ENCODE results near the gene USP25.
A peak's percentile ranks its signal among the peaks of the same experiment; 100 is the strongest.

The USP25 gene

DNA sequence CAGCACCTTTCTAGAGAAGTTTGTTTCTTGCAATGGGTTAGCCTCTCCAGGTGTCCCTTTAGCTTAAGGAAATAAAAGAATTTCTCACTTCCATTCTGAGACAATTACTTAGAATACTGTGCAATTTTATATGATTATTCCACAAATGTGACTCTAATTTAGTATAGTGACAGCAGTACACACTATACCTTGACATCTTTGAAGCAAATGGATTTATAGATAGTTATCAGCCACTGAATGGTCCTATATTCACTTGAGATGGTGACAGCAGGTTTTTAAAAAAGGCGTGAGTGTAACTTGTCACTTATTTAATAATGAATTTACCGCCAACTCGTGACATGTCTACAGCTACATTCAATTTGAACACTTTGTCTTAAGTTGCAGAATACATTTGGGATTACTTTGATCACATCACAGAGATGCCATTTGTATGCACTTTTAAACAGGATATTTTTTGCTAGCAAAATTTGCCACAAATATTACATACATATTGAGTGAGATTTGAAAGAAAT, 71.6 kb downstream of the USP25 start:
- no peaks in the 10 kb centered on the region for H3K36me3 ChIP-seq (replicated peaks)
- H3K4me3 ChIP-seq (ENCODE audit: low read depth, low read length) = no peak overlapping the region
- in situ Hi-C loops (cut with HindIII; ENCODE audit: low pct_ligation_motif_present, low sequenced_read_pairs) = no loop called here
- DNase-seq = no peak
- H3K27ac ChIP-seq = no peak overlapping the region
- no peaks in the 10 kb centered on the region for H3K27me3 ChIP-seq (replicated peaks)
- TF ChIP-seq, protein P1, sequence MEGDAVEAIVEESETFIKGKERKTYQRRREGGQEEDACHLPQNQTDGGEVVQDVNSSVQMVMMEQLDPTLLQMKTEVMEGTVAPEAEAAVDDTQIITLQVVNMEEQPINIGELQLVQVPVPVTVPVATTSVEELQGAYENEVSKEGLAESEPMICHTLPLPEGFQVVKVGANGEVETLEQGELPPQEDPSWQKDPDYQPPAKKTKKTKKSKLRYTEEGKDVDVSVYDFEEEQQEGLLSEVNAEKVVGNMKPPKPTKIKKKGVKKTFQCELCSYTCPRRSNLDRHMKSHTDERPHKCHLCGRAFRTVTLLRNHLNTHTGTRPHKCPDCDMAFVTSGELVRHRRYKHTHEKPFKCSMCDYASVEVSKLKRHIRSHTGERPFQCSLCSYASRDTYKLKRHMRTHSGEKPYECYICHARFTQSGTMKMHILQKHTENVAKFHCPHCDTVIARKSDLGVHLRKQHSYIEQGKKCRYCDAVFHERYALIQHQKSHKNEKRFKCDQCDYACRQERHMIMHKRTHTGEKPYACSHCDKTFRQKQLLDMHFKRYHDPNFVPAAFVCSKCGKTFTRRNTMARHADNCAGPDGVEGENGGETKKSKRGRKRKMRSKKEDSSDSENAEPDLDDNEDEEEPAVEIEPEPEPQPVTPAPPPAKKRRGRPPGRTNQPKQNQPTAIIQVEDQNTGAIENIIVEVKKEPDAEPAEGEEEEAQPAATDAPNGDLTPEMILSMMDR (IDR thresholded peaks at IDR 0.05; ENCODE audit: low read depth, low read length, missing control alignments) = no peak

DNA sequence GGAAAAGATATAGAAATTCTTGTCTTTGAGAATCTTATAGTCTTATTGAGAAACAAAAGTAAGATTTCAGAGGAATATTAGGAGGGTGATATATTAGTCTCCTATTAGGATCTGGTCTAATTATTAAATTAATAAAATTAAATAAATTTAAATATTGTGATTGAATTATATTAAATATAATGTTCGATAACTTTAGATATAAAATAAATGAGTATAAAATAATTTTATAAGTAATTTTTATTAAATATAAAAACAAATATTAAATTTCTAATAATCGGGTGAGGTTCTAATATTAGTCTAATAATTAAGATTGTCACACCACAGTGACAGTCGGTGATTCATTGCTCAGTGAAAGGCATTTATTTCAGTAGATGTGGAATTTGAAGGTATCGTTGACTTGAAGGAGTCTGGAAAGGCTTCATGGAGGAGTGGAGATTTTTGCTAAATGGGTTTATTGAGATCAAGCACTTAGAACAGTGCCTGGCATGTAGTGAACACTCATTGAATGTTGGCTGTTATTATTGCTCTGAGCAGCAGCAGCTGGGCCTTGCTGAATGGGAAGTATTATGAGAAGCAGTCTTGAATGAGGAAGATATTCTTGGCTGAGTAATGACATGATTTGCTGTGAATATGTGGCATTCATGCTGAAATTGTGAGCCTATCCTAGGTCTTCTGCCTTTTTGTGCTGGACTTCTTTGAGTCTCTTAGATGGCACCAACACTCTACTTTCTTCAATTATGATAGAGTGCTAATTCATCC, 74.6 kb downstream of the USP25 start:
- Histone ChIP-seq H3K4me3 (ENCODE audit: low read depth, low read length) (no peak overlapping the region), H3K36me3 (replicated peaks) (no peaks in the 10 kb centered on the region), H3K27me3 (replicated peaks) (no peaks in the 10 kb centered on the region), H3K27ac (no peak overlapping the region)
- DNase-seq = no peak
- in situ Hi-C loops (cut with HindIII; ENCODE audit: low pct_ligation_motif_present, low sequenced_read_pairs) = no loop called here
- TF ChIP-seq, protein P1 (IDR thresholded peaks at IDR 0.05; ENCODE audit: low read depth, low read length, missing control alignments) = no peak

DNA sequence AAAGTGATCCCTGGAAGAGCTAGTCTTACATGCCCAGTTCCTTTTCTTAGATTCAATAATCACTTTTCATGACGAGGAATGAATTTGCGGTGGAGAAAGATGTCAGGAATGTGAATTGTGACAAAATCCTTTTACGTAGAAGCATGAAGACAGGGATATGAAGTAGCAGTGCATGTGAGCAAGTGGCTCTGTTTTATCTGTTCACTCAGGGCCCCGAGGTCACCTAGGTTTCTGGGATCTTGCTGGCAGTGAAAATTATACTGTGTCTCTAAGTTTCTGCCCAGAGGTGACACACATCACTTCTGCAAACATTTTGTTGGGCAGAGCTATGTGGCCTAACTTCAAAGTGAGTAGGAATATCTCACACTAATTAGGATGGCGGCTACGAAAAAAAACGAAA, 79.3 kb downstream of the USP25 start:
- TF ChIP-seq, protein P1 (IDR thresholded peaks at IDR 0.05; ENCODE audit: low read depth, low read length, missing control alignments) = no peak
- no peak overlapping the region for H3K4me3 ChIP-seq (ENCODE audit: low read depth, low read length)
- no peaks in the 10 kb centered on the region for H3K36me3 ChIP-seq (replicated peaks)
- no peak for DNase-seq
- in situ Hi-C loops (cut with HindIII; ENCODE audit: low pct_ligation_motif_present, low sequenced_read_pairs) = no loop called here
- no peak overlapping the region for H3K27ac ChIP-seq
- H3K27me3 ChIP-seq (replicated peaks) = no peaks in the 10 kb centered on the region

DNA sequence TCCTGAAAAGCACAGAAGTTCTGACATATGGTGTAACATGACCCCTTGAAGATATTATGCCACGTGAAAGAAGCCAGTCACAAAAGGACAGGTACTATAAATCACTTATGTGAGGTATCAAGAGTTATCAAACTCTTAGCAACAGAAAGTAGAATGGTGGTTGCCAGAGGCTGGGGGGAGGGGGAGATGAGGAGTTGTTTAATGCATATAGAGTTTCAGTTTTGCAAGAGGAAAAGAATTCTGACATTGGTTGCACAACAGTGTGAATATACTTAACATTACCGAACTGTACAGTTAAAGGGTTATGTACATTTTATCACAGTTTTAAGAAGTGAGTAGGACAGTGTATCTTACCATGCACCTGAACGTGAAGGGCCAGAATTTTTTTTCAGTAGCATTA, 80.0 kb downstream of the USP25 start:
- in situ Hi-C loops (cut with HindIII; ENCODE audit: low pct_ligation_motif_present, low sequenced_read_pairs) = no loop called here
- DNase-seq = peak; percentile 36
- no peaks in the 10 kb centered on the region for H3K27me3 ChIP-seq (replicated peaks)
- H3K27ac ChIP-seq = no peak overlapping the region
- no peak overlapping the region for H3K4me3 ChIP-seq (ENCODE audit: low read depth, low read length)
- peaks cover under 1% of the 10 kb centered on the region for H3K36me3 ChIP-seq (replicated peaks)
- TF ChIP-seq, protein P1 (IDR thresholded peaks at IDR 0.05; ENCODE audit: low read depth, low read length, missing control alignments) = no peak

DNA sequence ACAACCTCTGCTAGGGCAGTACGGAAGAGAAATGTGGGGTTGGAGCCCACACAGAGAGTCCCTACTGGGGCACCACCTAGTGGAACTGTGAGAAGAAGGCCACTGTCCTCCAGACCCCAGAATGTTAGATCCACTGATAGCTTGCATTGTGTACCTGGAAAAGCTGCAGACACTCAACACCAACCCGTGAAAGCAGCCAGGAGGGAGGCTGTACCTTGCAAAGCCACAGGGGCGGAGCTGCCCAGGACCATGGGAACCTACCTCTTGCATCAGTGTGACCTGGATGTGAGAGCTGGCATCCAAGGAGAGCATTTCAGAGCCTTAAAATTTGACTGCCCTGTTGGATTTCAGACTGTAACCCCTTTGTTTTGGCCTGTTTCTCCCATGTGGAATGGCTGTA, 85.5 kb downstream of the USP25 start:
- no peaks in the 10 kb centered on the region for H3K27me3 ChIP-seq (replicated peaks)
- peaks cover 9% of the 10 kb centered on the region for H3K36me3 ChIP-seq (replicated peaks)
- TF ChIP-seq, protein P1 (IDR thresholded peaks at IDR 0.05; ENCODE audit: low read depth, low read length, missing control alignments) = no peak
- DNase-seq = no peak
- in situ Hi-C loops (cut with HindIII; ENCODE audit: low pct_ligation_motif_present, low sequenced_read_pairs) = no loop called here
- H3K4me3 ChIP-seq (ENCODE audit: low read depth, low read length) = no peak overlapping the region
- H3K27ac ChIP-seq = no peak overlapping the region

DNA sequence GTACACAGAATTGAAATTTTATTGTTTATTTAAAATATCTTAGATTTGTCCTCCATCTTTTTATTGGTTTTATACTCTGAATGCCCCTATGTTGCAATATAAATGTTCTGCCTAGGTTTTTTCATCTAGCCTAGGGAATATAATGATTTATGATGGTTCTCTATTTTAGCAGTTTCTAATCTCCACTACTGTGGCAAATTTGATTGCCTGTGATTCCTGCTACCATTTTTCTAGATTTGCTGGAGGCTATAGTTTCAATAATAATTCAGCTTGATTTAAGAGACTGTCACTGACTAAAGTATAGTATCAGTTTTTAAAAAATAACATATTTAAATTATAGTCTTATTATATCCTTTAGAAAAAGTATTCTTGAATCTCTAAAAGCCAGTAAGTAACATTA, 90.5 kb downstream of the USP25 start:
- in situ Hi-C loops (cut with HindIII; ENCODE audit: low pct_ligation_motif_present, low sequenced_read_pairs) = no loop called here
- H3K4me3 ChIP-seq (ENCODE audit: low read depth, low read length) = no peak overlapping the region
- no peak for DNase-seq
- TF ChIP-seq, protein P1 (IDR thresholded peaks at IDR 0.05; ENCODE audit: low read depth, low read length, missing control alignments) = no peak
- H3K36me3 ChIP-seq (replicated peaks) = peaks cover 5% of the 10 kb centered on the region
- H3K27ac ChIP-seq = no peak overlapping the region
- H3K27me3 ChIP-seq (replicated peaks) = no peaks in the 10 kb centered on the region
